ENCODE data around the gene GAS2L1.
"Not testable (repeated sequence)": the region's sequence is repeated elsewhere in the genome, so short reads cannot be mapped to it uniquely, and the experiment has no call there.

The GAS2L1 gene

DNA sequence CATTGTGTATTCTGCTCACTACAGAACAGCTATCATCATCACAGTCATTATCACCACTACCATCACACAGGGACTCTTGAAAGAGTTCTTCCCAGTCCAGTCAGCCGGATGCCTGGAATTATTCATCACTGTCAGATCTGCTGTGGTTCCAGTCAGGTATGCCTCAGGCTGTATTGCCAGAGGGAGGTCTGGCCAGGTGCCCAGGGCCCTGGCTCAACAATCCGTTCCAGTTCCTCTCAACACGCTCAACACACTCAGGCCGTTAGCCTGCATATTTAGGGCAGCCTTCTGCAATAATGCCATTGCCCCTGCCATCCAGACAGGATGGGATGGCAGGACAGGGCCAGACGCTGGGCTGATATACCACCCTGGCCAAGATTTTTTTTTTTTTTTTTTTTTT lies 37.7 kb downstream of the GAS2L1 start:
- peak; percentile 90 for DNase-seq

DNA sequence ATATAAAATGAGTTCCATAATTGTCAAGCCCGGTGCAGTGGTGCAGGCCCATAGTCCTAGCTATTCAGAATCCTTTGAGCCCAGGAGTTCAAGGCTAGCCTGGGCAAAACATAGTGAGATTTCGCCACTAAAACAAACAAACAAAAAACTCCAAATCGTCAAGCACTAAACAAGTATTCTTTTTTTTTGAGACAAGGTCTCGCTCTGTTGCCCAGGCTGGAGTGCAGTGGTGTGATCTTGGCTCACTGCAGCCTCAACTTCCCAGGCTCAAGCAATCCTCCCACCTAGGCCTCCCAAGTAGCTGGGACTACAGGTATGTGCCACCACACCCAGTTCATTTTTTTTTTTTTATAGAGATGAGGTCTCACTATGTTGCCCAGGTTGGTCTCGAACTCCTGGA lies 38.4 kb downstream of the GAS2L1 start:
- not testable (repeated sequence) for DNase-seq

DNA sequence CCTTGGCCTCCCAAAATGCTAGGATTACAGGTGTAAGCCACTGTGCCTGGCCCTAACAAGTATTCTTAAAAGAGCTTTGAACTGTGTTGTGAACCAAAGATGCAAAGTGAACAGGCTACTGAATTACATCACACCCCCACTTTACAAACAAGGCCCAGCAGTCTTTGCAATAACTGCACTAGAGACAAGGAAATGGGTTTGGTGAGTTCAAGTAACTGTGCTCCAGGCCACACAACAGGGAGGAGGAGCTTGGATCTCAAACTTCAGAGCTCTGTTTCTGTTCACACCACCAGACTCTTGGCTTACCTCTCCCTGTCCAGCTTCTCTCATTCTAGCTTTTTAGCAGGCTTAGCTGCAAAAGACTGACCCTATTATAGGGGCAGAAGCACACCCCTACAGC lies 39.5 kb downstream of the GAS2L1 start:
- DNase-seq: no peak

DNA sequence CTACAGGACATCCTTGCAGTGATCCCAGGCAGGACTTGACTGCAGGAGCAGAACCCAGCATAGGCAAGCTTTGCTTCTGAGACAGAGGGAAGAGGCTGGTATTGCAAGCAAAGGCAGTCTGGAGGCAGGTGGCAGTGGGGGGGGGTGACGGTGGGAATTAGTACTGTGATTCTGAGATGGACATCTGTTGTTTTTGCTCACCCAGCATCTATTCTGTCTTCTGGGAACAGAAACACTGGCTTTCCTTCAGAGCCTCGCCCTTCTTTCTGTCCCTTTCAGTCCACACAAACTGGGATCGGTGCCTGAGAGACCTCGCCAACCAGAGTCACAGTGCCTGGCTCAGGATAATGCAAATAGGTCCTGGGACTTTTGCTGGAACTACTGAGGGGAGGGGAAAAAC lies 40.2 kb downstream of the GAS2L1 start:
- no peak for DNase-seq

DNA sequence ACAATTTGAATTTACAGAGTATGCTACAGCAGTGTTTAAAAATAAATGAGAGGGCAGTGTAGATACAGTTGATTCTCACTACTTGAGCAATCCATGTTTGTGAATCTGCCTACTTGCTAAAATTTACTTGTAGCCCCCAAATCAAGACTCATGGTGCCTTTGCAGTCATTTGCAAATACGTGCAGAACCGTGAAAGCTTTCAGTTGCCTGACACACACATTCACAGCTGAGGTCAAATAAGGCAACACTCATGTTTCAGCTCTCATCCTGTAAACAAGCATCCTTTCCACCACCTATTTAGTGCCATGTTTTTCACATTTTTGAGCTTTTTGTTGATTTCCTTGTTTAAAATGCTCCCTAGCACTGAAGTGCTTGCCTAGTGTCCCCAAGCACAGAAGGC lies 41.6 kb downstream of the GAS2L1 start:
- DNase-seq: no peak

DNA sequence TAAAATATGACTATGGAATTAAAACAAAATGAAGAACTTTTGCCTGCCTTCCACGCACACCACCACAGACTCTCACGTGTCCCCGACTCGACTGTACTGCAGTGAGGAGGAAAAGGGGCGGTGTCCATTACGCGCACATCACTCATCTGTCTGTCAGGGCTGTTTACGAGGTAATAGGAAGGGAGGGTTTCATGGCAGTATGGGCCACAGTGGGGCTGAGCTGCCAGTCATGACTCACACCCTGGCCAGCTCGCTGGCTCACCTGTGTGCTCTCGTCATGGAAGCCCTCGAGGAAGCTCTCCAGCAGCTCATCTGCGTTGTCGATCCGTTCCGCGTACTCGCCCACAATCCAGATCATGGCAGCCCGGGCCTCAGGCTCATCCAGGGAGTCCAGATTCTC lies 42.5 kb downstream of the GAS2L1 start:
- no peak for DNase-seq

DNA sequence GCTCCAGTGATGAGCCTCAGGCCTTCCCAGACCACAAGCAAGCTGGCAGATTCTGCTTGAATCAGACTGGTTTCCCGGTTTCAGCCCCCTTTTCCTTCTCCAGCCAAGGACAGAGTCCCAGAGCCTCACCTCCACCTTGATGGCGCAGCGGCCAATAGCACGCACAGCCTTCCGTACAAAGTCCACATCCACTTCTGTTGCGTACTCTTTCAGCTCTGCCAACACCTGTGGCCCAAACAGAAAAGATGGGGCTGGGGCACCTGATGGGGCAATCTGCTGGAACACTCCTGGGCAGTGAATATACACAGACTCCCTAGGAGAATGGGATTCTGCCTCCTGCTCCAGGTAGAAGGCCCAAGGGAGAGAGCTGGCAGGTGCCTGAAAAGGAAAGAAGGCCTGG lies 44.6 kb downstream of the GAS2L1 start:
- DNase-seq: no peak

DNA sequence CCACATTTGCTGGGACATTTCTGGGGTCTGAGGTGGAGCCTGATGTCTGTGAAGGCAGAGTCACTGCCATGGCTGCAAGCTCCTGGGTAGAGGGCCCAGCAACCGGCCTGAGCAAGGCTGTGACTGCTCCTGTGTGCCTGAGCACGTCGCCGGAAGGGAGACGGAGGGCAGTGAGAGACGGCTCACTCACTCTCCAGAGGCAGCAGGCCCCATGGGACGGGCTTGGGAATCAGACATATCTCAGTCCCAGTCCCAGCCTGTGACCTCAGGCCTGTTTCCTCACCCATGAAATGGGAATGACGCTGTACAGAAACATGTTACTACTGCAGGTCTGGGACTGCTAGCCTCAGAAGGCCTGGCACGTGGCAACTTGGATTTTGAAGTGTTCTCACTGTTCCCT lies 45.4 kb downstream of the GAS2L1 start:
- DNase-seq: no peak

DNA sequence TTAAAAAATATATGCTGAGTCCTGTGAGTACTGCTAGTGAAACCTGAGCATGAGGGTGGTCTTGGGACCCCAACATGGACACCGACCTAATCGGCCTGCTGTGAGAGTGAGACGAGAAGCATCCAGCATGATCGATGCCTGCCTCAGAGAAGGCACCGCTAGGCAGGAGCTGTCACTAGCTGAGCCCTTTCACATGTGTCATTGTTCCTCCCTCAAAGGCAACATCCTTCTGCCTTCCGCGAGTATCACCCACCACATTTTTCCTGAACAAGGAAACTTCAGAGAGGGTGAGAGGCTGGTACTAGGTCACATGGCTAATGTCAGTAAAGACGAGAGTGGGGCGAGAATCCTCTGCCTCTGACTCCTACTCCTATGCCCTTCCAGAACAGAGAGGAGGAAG lies 46.3 kb downstream of the GAS2L1 start:
- DNase-seq: no peak

DNA sequence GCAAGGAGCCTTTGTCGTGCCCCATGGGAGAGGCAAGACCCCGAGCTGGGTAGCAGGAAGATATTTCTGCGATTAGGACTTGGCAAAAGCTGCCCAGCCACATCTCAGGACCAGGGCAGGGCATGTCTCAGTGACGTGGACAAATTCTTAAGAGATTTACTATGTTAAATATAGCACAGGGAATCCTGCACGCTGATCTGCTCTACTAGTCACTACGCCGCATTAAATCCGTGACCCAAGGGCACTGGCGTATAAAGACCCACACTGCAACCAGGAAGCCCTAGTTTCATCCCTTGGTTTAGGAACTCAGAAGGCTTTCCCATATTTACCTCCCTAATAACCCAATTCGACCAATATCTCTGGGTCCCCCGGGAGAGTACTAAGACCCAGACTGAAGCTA lies 46.8 kb downstream of the GAS2L1 start:
- DNase-seq: no peak

DNA sequence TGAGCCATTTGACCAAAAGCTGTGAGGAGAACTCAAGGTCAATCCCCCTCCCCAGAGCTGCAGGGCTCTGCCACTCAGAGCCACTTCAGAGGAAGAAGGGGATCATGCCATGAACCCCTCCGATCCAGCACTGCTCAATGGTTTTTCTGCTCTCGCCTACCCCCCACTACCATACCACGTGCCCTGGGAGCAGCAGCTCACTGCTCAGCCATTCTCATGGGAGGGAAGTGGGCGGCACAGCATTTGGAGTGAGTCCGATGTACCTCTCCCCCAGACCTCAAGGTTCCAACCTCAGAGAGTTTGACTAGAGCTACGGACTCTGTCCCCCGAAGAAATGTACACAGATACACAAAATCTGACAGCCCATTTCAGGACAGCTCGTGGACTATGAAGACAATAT lies 47.4 kb downstream of the GAS2L1 start:
- DNase-seq: no peak

DNA sequence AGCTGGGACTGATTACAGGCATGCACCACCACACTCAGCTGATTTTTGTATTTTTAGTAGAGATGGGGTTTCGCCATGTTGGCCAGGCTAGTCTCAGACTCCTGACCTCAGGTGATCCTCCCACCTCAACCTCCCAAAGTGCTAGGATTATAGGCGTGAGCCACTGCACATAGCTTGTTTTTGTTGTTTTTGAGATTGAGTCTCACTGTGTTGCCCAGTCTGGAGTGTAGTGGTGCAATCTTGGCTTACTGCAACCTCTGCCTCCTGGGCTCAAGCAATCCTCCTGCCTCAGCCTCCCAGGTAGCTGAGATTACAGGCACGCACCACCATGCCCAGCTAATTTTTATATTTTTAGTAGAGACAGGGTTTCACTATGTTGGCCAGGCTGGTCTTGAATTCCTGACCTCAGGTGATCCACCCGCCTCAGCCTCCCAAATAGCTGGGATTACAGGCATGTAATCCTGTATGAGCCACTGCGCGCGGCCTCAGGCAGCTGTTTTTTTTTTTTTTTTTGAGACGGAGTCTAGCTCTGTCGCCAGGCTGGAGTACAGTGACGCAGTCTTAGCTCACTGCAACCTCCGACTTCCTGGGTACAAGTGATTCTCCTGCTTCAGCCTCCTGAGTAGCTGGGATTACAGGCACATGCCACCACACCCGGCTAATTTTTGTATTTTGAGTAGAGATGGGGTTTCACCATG lies 50.9 kb downstream of the GAS2L1 start:
- DNase-seq: not testable (repeated sequence)

DNA sequence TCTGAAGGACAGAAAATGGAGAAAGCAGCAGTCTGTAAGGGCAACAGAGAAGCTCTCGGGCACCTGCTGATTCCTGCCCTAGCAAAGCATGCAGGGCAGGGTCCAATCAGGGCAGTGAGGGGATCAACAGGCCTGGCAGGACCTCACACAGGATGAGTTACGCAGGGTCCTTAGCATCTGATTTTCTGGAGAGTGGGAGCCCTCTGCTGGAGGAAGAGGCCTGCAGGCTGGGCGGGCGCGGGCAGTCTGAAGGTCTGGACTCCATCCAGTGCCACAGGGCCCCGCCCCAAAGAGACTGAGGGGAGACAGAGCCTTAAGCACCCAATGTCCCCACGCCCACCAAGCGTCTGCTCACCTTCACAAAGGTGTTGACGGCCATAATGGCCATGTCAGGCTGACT lies 53.0 kb downstream of the GAS2L1 start:
- no peak for DNase-seq

Data from T1000 (cell line).